Suppressor macrophage (primary cell): ENCODE measurements around the gene EPC1.
"Not testable (repeated sequence)": the region's sequence is repeated elsewhere in the genome, so short reads cannot be mapped to it uniquely, and the experiment has no call there.

Experiments used
- DNase-seq, 4 experiments: peaks; one replicate each; pipeline ENCODE4 v3.0.0-alpha.2; 2020 to 2022

Gene EPC1

DNA sequence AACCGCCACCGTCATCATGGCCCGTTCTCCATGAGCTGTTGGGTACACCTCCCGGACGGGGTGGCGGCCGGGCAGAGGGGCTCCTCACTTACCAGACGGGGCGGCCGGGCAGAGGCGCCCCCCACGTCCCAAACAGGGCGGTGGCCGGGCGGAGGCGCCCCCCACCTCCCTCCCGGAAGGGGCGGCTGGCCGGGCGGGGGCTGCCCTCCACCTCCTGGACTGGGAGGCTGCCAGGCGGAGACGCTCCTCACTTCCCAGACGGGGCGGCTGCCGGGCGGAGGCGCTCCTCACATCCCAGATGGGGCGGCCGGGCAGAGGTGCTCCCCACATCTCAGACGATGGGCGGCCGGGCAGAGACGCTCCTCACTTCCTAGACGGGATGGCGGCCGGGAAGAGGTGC is 113.6 kb downstream of the EPC1 start:
- not testable (repeated sequence) for DNase-seq

DNA sequence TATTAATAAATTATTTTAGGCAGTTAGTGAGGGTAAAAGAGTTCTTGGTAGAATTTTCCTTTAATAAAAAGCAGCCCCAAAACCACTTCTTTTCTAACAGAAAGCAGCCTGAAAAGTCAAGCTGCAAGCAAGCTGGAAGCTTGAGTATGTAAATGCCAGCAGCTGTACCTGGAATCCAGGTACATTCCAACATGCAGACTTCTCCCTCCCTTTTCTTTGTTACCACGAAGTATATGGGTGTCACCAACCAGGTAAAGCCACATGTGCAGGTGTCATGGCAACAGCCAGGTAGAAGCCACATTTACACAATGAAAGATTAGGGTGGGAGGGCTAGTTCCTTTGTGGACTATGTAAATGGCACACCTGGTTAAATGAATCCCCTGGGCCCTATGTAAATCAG is 114.6 kb downstream of the EPC1 start:
- DNase-seq: no peak

DNA sequence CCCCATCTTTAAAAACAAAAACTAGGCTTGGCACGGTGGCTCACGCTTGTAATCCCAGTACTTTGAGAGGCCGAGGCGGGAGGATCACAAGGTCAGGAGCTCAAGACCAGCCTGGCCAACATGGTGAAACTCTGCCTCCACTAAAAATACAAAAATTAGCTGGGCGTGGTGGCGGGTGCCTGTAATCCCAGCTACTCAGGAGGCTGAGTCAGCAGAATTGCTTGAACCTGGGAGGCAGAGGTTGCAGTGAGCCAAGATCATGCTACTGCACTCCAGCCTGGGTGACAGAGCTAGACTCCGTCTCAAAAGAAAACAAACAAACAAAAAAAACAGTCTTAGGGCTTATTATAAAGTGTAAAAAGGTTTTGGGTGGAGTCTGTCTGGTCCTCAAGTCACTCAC is 117.2 kb downstream of the EPC1 start:
- not testable (repeated sequence) for DNase-seq

- no peak for DNase-seq
Observed at GRCh38 chr10:32229170-32229569, 117.8 kb downstream of the EPC1 start.

GRCh38 chr10:32227802-32228201 is 119.2 kb downstream of the EPC1 start:
- no peak for DNase-seq

- DNase-seq: no peak
Observed at GRCh38 chr10:32226624-32227023, 120.3 kb downstream of the EPC1 start.

DNA sequence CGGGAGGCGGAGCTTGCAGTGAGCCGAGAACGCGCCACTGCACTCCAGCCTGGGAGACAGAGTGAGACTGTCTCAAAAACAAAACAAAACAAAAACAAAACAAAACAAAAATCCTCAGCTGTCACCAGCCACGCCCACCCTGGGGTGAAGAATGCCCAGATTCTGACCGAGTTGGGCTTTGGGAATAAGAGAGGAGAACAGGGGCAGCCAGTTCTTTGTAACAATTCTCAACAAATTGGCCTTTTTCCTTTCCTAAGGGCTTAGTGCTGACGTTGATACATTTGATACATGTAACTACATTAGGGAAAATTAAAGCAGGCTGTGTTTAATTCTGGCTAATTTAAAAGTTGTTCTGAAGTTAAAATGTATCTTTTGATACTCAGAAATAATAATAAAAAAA is 121.0 kb downstream of the EPC1 start:
- no peak for DNase-seq

- not testable (repeated sequence) for DNase-seq
Observed at GRCh38 chr10:32222376-32222775, 124.6 kb downstream of the EPC1 start.

DNA sequence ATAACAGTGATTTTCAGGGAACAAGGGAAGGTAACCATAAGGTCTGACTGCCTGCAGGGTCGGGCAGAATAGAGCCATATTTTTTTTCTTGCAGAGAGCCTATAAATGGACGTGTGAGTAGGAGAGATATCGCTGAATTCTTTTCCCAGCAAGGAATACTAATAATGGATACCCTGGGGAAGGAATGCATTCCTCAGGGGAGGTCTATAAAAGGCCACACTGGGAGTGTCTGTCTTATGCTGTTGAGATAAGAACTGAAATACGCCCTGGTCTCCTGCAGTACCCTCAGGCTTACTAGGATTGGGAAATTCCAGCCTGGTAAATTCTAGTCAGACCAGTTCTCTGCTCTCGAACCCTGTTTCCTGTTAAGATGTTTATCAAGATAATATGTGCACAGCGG is 127.8 kb downstream of the EPC1 start:
- DNase-seq: not testable (repeated sequence)

DNA sequence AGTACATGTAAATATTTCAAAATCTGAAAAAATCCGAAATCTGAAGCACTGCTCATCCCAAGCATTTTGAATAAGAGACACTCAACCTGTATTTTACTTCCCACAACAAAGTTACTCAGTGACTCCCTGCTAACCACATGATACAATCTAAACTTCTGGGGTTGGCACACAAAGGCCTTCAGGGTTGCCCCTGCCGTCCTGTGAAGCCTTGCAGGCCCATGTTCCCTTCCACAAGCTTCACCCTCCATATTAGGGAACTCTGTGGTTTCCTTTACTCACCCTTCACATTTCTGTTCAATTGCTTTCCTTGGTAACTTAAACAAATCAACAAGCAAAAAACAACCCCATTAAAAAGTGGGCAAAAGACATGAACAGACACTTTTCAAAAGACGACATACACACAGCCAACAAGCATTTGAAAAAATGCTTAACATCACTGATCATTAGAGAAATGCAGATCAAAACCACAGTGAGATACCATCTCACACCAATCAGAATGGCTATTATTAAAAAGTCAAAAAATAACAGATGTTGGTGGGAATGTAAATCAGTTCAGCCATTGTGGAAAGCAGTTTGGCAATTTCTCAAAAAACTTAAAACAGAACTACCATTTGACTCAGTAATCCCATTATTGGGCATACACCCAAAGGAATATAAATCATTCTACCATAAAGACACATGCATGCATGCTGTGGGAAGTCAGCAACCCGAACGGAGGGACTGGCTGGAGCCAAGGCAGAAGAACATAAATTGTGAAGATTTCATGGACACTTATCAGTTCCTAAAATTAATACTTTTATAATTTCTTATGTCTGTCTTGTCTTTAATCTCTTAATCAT is 128.5 kb downstream of the EPC1 start:
- not testable (repeated sequence) for DNase-seq
